AG20443 (cell line): ENCODE results near the gene FRMD6.
A peak's percentile ranks its signal among the peaks of the same experiment; 100 is the strongest.
"Not testable (repeated sequence)": the region's sequence is repeated elsewhere in the genome, so short reads cannot be mapped to it uniquely, and the experiment has no call there.

Experiments
- DNase-seq: peaks from one replicate; pipeline ENCODE4 v3.0.0; 2012; ENCODE audit warnings: low spot score, mixed read lengths

FRMD6 gene

DNA sequence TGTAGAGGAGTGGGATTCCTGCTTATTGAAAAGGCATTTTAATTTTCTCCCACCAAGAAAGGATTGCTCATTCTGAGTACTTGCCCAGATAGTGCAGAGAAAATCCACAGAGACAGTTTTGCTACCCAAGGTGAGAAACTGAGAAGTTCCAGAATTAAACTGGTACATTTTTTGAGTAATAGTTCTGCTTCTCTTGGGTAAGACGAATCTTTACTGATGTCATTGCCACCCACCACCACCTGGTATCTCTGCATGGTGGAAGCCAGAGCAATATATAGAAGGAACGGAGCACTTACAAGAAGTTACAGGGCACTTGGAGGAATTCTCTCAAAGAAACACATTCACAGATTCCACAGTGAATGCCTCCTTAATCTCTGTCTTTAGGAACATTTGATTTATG, 20.7 kb upstream of the FRMD6 start:
- DNase-seq: no peak

GRCh38 chr14:51633298-51633697, 18.4 kb upstream of the FRMD6 start:
- DNase-seq: not testable (repeated sequence)

- DNase-seq: no peak
Observed at GRCh38 chr14:51636109-51636508, 15.6 kb upstream of the FRMD6 start.

DNA sequence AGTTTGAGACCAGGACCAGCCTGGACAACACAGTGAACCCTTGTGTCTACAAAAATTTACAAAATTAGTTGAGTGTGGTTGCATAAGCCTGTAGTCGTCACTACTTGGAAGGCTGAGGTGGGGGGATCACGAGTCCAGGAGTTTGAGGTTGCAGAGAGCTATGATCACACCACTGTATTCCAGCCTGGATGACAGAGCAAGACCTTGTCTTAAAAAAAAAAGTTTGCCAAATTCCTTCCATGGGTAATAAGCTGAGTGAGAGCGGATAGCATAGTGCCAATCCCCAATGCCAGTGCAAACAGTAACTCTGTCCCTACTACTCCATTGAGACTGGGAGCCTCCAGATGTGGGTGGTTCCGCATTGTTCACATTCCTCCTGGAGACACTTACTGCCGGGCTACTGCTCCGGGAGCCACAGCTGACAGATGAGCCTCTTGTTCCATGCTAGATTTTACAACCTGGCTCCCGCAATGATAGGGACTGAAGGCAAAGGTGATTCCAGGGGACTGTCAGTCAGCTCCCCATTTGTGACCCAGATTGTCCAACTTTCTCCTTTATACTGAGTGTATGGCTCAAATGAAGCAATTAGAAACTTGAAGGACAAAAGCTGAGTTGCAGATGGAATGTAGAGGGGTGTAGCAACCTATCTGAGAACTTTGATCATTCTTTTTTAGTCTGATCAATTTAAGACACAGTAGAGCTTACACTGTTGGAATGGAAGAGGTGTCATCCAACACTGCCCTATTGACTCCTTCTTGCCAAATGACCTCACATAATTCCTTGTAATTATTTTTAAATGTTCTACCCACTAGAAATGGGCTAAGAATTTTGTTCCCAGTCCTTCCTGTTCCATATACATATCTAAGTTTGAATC, 13.4 kb upstream of the FRMD6 start:
- peak; percentile 87 for DNase-seq

- no peak for DNase-seq
Observed at GRCh38 chr14:51639668-51640316, 11.9 kb upstream of the FRMD6 start.

GRCh38 chr14:51643140-51643539, 8.6 kb upstream of the FRMD6 start:
- DNase-seq: peak; percentile 67

GRCh38 chr14:51644217-51644933, 7.3 kb upstream of the FRMD6 start:
- DNase-seq: no peak

- no peak for DNase-seq
Observed at GRCh38 chr14:51648296-51648695, 3.4 kb upstream of the FRMD6 start.

DNA sequence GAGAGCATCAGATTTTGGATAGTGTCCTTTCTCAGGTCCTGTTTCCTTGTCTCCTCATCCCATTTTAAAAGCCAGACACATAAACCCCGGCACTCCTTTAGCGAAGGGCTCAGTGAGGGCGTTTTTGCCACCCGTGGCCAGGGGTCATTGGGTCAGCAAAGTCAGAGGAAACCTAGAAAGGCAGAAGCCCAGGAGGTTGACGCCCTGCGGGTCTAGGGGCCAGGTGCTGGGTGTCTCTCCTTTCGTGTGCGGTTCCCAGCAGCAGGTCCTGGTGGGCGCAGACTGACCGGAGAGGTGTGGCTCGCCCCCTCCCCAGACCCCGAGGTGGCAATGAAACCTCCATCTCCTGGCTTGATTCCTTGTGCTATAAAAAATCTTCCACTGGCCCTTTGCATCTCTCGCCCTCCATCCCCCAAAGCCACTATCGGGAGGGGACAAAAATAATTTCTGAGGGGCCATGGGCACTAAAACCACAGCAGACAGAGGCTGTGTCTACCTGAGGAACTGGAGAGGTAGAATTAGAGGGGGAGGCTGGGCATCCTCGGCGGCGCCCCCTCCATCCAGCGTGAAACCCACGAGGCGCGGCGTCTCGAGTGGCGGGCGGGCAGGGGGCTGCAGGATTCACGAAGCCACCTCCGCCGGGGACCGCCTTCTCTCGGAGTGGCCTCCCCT, 858 bp upstream of the FRMD6 start:
- DNase-seq: no peak

DNA sequence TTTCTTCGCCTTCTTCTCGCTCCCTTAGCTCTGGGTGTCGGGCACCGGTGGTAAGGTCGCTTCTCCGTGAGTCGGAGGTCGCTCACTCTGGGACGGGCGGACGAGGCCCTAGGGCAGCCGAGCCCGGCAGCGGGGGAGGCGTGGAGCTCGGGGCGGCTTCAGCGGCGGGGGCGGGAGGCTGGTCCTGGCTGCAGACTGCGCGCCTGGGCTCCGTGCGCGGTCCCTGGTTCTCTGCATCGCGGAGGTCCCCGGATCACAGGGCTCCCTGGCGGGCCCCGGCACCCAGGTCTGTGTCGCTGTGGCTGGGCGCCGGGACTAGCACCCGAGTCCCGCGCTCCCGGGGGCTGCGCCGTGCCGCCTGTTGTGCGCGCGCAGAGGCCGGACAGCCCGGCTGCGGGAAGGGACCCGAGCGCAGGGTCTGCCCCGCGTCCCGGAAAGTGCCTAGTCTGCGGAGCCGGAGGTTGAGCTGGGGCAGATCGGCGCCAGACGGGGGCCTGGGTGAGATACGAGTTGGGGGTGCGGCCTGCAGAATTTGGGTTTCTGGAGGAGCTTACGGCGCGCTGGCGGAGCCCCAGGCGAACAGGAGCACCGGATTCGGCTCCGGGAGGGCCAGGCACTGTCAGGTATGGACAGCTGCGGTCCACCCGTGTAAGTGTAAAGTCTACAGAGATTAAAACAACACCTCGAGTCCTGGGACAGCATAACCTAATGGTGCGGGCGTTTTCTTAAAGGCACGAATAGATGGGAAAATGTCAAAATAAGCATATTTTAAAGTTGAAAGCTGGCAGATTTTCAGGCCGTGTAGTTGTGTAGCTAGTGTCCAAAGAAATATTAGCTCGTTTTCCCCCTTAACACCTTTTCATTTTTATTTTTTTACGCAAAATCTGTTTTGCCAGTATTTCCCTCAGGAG, 713 bp downstream of the FRMD6 start:
- peak; percentile 35 for DNase-seq

DNA sequence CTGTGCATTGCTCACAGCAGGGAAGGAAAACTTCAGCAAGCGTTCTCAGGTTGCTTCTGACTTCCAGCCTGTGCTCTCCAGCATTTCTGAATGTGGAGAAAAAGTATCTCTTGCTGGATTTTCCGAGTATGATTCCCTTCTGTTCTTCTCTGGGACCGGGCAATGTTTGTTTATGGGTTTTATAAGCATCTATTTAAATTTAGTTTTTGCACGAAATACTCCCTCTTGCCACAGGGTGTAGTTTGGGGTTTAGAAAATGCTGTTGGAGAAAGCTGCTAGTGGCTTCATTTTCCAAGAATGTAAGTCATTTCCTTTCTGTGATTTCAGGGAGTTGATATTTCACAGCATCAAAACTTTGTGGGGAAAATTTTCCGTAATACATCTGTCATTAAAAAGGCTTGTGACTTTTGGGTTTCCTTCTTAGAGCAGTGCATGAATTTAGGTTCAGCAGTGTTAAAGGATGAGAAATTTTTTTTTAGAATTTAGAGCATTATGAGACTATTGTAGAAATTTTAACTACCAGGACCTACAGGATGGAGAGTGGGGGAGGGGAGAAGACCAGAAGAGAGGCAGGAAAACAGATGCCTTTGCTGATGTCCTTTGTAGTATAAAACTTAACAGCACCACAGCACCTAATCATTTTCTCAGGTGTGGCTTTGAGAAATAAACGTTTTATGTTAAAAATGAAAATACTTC, 1.5 kb downstream of the FRMD6 start:
- peak; percentile 39 for DNase-seq

DNA sequence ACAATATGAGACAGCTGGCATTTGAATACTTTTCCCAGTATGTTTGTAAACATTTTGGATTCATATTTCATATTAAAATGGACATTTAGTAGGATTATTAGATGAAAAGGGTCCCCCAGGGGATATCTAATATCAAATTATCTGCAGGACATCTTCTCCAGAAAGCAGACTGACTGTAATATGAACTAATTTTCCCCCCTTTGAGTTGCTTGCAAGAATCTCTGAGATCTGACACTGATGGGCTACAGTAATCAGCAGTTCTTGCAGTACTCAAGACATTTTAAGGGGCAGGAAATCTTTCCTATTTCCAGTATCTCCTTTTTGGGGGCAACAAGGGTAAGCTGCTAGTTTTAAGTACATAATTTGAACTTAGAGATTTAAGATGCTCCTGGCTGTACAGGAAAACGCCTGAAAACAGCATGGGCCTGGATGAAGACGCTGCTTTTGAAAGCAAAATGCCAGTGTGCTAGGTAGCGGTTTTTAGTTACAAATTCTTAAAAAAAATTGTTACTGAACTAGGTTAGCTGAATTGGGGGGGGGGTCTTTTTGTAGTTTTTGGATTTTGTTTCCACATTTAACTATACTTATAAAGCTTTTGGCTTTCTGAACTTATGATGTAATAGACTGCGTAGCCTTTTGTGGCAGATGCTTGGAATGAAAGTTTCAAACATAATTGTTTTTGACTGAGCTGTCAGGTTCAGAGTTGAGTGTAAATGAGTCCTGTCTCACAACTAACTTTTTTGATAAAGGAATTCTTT, 2.2 kb downstream of the FRMD6 start:
- DNase-seq: no peak

DNA sequence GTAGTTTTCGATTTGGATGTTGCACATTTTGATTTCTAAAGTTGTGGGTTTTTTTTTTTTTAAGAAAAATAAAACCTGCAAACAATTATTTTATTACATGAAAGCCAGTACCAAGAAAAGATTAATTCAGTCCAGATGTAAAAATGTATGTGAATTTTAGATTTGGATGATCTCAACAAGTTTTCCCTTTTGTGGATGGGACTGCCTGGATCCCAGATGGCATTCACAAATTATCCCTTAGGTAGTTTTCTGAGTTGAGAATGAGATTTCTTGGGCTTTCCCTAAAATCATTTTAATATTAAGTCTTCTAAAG, 2.8 kb downstream of the FRMD6 start:
- no peak for DNase-seq

GRCh38 chr14:51657762-51658161, 6.1 kb downstream of the FRMD6 start:
- no peak for DNase-seq

- DNase-seq: no peak
Observed at GRCh38 chr14:51658441-51659173, 6.9 kb downstream of the FRMD6 start.

DNA sequence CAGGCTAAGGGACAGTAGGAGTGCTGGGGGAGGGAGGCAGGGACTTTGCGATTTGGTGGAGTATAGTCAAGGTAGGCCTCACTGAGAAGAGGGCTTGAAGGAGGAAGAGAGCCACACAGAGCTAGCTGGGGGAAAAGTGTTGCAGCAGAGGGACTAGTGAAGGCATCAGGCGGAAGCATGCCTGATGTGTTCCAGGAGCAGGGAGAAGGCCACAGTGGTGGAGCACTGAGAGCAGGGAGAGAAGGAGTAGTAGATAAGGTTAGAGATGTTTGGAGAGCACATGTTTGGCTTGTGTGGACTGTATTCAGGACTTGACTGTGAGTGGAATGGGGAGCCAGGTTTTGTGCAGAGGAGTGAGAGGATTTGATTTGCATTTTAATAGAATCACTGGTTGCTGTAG, 9.0 kb downstream of the FRMD6 start:
- no peak for DNase-seq

DNA sequence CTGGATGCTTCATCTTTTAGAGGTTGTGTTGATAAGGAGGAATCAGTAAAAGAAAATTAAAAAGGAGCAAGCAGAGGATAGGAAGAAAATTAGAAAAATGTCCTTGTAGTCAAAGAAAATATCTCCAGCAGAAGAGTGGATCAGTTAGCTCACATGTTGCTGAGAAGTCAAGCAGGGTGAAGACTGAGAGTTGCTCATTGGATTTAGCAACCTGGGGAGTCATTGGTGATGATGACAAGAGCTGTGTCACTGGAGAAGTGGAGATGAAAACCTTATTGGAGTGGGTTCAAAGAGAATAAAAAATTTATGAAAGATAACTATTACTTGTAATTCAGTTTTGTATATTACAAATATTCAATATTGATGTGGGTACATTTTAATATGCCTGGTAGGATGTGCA, 9.8 kb downstream of the FRMD6 start:
- no peak for DNase-seq

- no peak for DNase-seq
Observed at GRCh38 chr14:51663783-51664326, 12.1 kb downstream of the FRMD6 start.

GRCh38 chr14:51666070-51666469, 14.4 kb downstream of the FRMD6 start:
- no peak for DNase-seq
